Keratinocyte (primary cell): Measurements from ENCODE around the gene SCAANT1. TPM values are rescaled to one million over a fixed set of nuclear protein-coding genes. Genes with fewer than 3 reads are reported as not detected.

Experiments used
- DNase-seq: peaks from one replicate; pipeline ENCODE4 v3.0.0-alpha.2; 2011; ENCODE audit warnings: low read depth, missing footprints, low spot score
- FAIRE-seq: peaks from 2 replicates; lab custom pipeline; 2011; peaks lifted over from hg19 to GRCh38; lab: Jason Lieb, UNC
- H2AFZ ChIP-seq: 2 replicates; pipeline ENCODE4 v1.6.0; 2012; ENCODE audit warnings: low read length, control low read depth, inconsistent platforms; ENCODE audit not compliant: control insufficient read depth
- H3K27ac ChIP-seq: 2 replicates; pipeline ENCODE4 v1.5.1; 2011; ENCODE audit warnings: low read length; ENCODE audit not compliant: control insufficient read depth, insufficient read depth
- H3K27me3 ChIP-seq: 3 replicates; pipeline ENCODE4 v1.6.0; 2011; ENCODE audit warnings: low read length; ENCODE audit not compliant: control insufficient read depth, insufficient read depth; ENCODE audit errors: extremely low read depth
- H3K36me3 ChIP-seq, 2 experiments: 2 replicates in 1 of 2; 3 replicates in 1 of 2; pipeline ENCODE4 v1.5.1; 2011; ENCODE audit warnings: low read length in 2 of 2, mild to moderate bottlenecking in 1 of 2; ENCODE audit not compliant: control insufficient read depth in 2 of 2, insufficient read depth in 2 of 2; ENCODE audit errors: extremely low read depth in 1 of 2
- H3K4me1 ChIP-seq: 3 replicates; pipeline ENCODE4 v1.5.1; 2011; ENCODE audit warnings: low read length; ENCODE audit not compliant: control insufficient read depth, insufficient read depth; ENCODE audit errors: extremely low read depth
- H3K4me2 ChIP-seq: 3 replicates; pipeline ENCODE4 v1.6.0; 2011; ENCODE audit warnings: low read depth, low read length; ENCODE audit not compliant: control insufficient read depth, insufficient read depth; ENCODE audit errors: extremely low read depth
- H3K4me3 ChIP-seq, 3 experiments: fragments of 200-600 bp in 1 of 3; sonication (generic) in 1 of 3; 2 replicates in 2 of 3; 3 replicates in 1 of 3; pipeline ENCODE4 v1.5.1; 2011 to 2016; ENCODE audit warnings: low read length in 3 of 3, mild to moderate bottlenecking in 3 of 3, control low read depth in 2 of 3, inconsistent platforms in 1 of 3, low read depth in 1 of 3, mixed read lengths in 1 of 3, mixed run types in 1 of 3, moderate library complexity in 1 of 3; ENCODE audit not compliant: control insufficient read depth in 2 of 3, insufficient read depth in 2 of 3; ENCODE audit errors: extremely low read depth in 1 of 3
- H3K79me2 ChIP-seq: 2 replicates; pipeline ENCODE4 v1.6.0; 2012; ENCODE audit warnings: low read length; ENCODE audit not compliant: control insufficient read depth, insufficient read depth
- H3K9ac ChIP-seq: 3 replicates; pipeline ENCODE4 v1.6.0; 2011; ENCODE audit warnings: low read length; ENCODE audit not compliant: control insufficient read depth, insufficient read depth; ENCODE audit errors: extremely low read depth
- H3K9me1 ChIP-seq: 3 replicates; pipeline ENCODE4 v1.6.0; 2011; ENCODE audit warnings: low read length; ENCODE audit not compliant: control insufficient read depth, insufficient read depth; ENCODE audit errors: extremely low read depth
- H3K9me3 ChIP-seq: 2 replicates; pipeline ENCODE4 v1.5.1; 2012; ENCODE audit warnings: low read depth, low read length; ENCODE audit not compliant: control insufficient read depth
- H4K20me1 ChIP-seq: 3 replicates; pipeline ENCODE4 v1.6.0; 2011; ENCODE audit warnings: low read length; ENCODE audit not compliant: control insufficient read depth, insufficient read depth; ENCODE audit errors: extremely low read depth
- EZH2 ChIP-seq: IDR thresholded peaks from one replicate; pipeline ENCODE4 v1.6.1; 2012; ENCODE audit warnings: inconsistent platforms, mild to moderate bottlenecking, low read length, moderate library complexity
- dilution Hi-C: fragments of 300-500 bp; cut with MboI; formaldehyde crosslinking; loops from one replicate; pipeline ENCODE4 v1.7.0; 2020; ENCODE audit warnings: low sequenced_read_pairs; ENCODE audit not compliant: extremely low pct_ligation_motif_present
- polyA plus RNA-seq, 5 experiments: library from polyadenylated mRNA; depleted of rRNA in 3 of 5; stranded (reverse) in 3 of 5; stranded (forward) in 1 of 5; unstranded in 1 of 5; fragments of >200 nt; gene quantifications; 1 replicate in 1 of 5; 2 replicates in 3 of 5; 3 replicates in 1 of 5; pipeline versions ENCODE4 v1.2.1 to v1.2.3, GENCODE V29; 2011 to 2012; ENCODE audit warnings: missing spikeins in 2 of 5, low read depth in 1 of 5, low replicate concordance in 1 of 5
- TF ChIP-seq, protein P1 (sequence below), 3 experiments: IDR thresholded peaks in 1 of 3; conservative IDR thresholded peaks in 1 of 3; optimal IDR thresholded peaks in 1 of 3; 2 replicates in 2 of 3; 3 replicates in 1 of 3; pipeline versions ENCODE3 to v1.5.1; 2011; ENCODE audit warnings: low read length in 3 of 3, mild to moderate bottlenecking in 3 of 3, moderate library complexity in 2 of 3, control low read depth in 1 of 3, inconsistent platforms in 1 of 3; ENCODE audit not compliant: insufficient read depth in 2 of 3; ENCODE audit errors: extremely low read depth in 1 of 3

Gene SCAANT1
- polyA plus RNA-seq, 1 donor (not counting 4 experiments of a cell fraction or from before 2014, with no cell fraction given): not detected

DNA sequence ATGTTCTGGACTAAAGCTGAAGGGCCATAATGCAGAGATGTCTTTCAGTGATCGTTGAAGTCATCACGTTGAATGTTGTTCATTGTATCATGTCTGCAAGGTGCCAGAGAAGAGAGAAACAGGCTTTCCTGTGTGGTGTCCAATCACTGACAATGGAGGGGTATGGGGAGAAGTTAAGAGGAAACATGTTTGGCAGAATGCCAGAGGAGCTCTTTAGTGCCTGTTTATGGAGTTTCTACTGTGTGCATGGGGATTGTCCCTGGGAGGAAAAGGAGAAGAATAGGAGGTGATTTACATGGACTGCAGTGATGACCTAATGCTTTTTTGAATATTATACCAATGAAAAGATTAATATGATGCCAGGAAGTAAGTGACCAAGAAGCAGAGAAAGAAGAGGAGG is 11.7 kb downstream of the SCAANT1 start:
- TF ChIP-seq EZH2: no peak
- TF ChIP-seq, protein P1, sequence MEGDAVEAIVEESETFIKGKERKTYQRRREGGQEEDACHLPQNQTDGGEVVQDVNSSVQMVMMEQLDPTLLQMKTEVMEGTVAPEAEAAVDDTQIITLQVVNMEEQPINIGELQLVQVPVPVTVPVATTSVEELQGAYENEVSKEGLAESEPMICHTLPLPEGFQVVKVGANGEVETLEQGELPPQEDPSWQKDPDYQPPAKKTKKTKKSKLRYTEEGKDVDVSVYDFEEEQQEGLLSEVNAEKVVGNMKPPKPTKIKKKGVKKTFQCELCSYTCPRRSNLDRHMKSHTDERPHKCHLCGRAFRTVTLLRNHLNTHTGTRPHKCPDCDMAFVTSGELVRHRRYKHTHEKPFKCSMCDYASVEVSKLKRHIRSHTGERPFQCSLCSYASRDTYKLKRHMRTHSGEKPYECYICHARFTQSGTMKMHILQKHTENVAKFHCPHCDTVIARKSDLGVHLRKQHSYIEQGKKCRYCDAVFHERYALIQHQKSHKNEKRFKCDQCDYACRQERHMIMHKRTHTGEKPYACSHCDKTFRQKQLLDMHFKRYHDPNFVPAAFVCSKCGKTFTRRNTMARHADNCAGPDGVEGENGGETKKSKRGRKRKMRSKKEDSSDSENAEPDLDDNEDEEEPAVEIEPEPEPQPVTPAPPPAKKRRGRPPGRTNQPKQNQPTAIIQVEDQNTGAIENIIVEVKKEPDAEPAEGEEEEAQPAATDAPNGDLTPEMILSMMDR (optimal IDR thresholded peaks at IDR 0.05 in 1 of 3, IDR thresholded peaks at IDR 0.05 in 1 of 3, conservative IDR thresholded peaks at IDR 0.05 in 1 of 3; ENCODE audit: extremely low read depth in 1 of 3, insufficient read depth in 2 of 3, low read length in 3 of 3): no peak
- no peak for DNase-seq
- Histone ChIP-seq H4K20me1 (no peaks in the 10 kb centered on the region), H3K4me3 (no peak overlapping the region), H3K79me2 (peaks cover 9% of the 10 kb centered on the region), H3K9me3 (no peaks in the 10 kb centered on the region), H3K27me3 (no peaks in the 10 kb centered on the region), H3K27ac (no peak overlapping the region), H3K9ac (no peak overlapping the region), H3K36me3 (peaks cover 3 to 12% of the 10 kb centered on the region in 2 experiments), H2AFZ (no peak overlapping the region), H3K9me1 (no peaks in the 10 kb centered on the region), H3K4me2 (no peak overlapping the region), H3K4me1 (no peaks in the 10 kb centered on the region)
- FAIRE-seq: no peak
- dilution Hi-C loops: no loop called here

DNA sequence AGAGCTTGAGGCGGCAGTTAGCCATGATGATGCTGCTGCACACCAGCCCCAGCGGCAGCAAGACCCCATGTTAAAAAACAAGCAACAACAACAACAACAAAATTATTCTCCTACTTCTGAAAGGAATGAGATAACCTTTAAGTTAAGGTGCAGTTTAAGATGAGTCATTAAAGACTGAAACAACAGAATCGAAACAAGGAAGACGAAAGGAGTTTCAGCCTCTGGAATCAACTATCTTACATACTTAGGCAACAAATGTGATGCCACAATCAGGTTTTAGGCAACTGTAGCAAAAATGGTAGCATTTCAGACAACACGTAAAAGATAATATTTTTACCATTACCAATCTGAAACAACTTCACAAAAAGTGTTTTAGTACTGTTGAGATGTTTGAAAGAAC is 12.2 kb downstream of the SCAANT1 start:
- DNase-seq: no peak
- Histone ChIP-seq H3K9me1 (no peaks in the 10 kb centered on the region), H3K36me3 (peaks cover 3 to 12% of the 10 kb centered on the region in 2 experiments), H3K4me1 (no peaks in the 10 kb centered on the region), H3K27ac (no peak overlapping the region), H3K79me2 (peaks cover 9% of the 10 kb centered on the region), H2AFZ (no peak overlapping the region), H4K20me1 (no peaks in the 10 kb centered on the region), H3K4me3 (no peak overlapping the region), H3K9me3 (no peaks in the 10 kb centered on the region), H3K4me2 (no peak overlapping the region), H3K9ac (no peak overlapping the region), H3K27me3 (no peaks in the 10 kb centered on the region)
- FAIRE-seq: no peak
- no peak for TF ChIP-seq EZH2
- TF ChIP-seq, protein P1 (optimal IDR thresholded peaks at IDR 0.05 in 1 of 3, IDR thresholded peaks at IDR 0.05 in 1 of 3, conservative IDR thresholded peaks at IDR 0.05 in 1 of 3; ENCODE audit: extremely low read depth in 1 of 3, insufficient read depth in 2 of 3, low read length in 3 of 3): no peak
- dilution Hi-C loops: no loop called here
